Keratinocyte (primary cell): Measurements from ENCODE around the gene THOC2. TPM values are rescaled to one million over a fixed set of nuclear protein-coding genes. Genes with fewer than 3 reads are reported as not detected.

Source experiments
- DNase-seq: peaks from one replicate; pipeline ENCODE4 v3.0.0-alpha.2; 2011; ENCODE audit warnings: low read depth, missing footprints, low spot score
- FAIRE-seq: peaks from 2 replicates; lab custom pipeline; 2011; peaks lifted over from hg19 to GRCh38; lab: Jason Lieb, UNC
- H2AFZ ChIP-seq: 2 replicates; pipeline ENCODE4 v1.6.0; 2012; ENCODE audit warnings: low read length, control low read depth, inconsistent platforms; ENCODE audit not compliant: control insufficient read depth
- H3K27ac ChIP-seq: 2 replicates; pipeline ENCODE4 v1.5.1; 2011; ENCODE audit warnings: low read length; ENCODE audit not compliant: control insufficient read depth, insufficient read depth
- H3K27me3 ChIP-seq: 3 replicates; pipeline ENCODE4 v1.6.0; 2011; ENCODE audit warnings: low read length; ENCODE audit not compliant: control insufficient read depth, insufficient read depth; ENCODE audit errors: extremely low read depth
- H3K36me3 ChIP-seq, 2 experiments: 2 replicates in 1 of 2; 3 replicates in 1 of 2; pipeline ENCODE4 v1.5.1; 2011; ENCODE audit warnings: low read length in 2 of 2, mild to moderate bottlenecking in 1 of 2; ENCODE audit not compliant: control insufficient read depth in 2 of 2, insufficient read depth in 2 of 2; ENCODE audit errors: extremely low read depth in 1 of 2
- H3K4me1 ChIP-seq: 3 replicates; pipeline ENCODE4 v1.5.1; 2011; ENCODE audit warnings: low read length; ENCODE audit not compliant: control insufficient read depth, insufficient read depth; ENCODE audit errors: extremely low read depth
- H3K4me2 ChIP-seq: 3 replicates; pipeline ENCODE4 v1.6.0; 2011; ENCODE audit warnings: low read depth, low read length; ENCODE audit not compliant: control insufficient read depth, insufficient read depth; ENCODE audit errors: extremely low read depth
- H3K4me3 ChIP-seq, 3 experiments: fragments of 200-600 bp in 1 of 3; sonication (generic) in 1 of 3; 2 replicates in 2 of 3; 3 replicates in 1 of 3; pipeline ENCODE4 v1.5.1; 2011 to 2016; ENCODE audit warnings: low read length in 3 of 3, mild to moderate bottlenecking in 3 of 3, control low read depth in 2 of 3, inconsistent platforms in 1 of 3, low read depth in 1 of 3, mixed read lengths in 1 of 3, mixed run types in 1 of 3, moderate library complexity in 1 of 3; ENCODE audit not compliant: control insufficient read depth in 2 of 3, insufficient read depth in 2 of 3; ENCODE audit errors: extremely low read depth in 1 of 3
- H3K79me2 ChIP-seq: 2 replicates; pipeline ENCODE4 v1.6.0; 2012; ENCODE audit warnings: low read length; ENCODE audit not compliant: control insufficient read depth, insufficient read depth
- H3K9ac ChIP-seq: 3 replicates; pipeline ENCODE4 v1.6.0; 2011; ENCODE audit warnings: low read length; ENCODE audit not compliant: control insufficient read depth, insufficient read depth; ENCODE audit errors: extremely low read depth
- H3K9me1 ChIP-seq: 3 replicates; pipeline ENCODE4 v1.6.0; 2011; ENCODE audit warnings: low read length; ENCODE audit not compliant: control insufficient read depth, insufficient read depth; ENCODE audit errors: extremely low read depth
- H3K9me3 ChIP-seq: 2 replicates; pipeline ENCODE4 v1.5.1; 2012; ENCODE audit warnings: low read depth, low read length; ENCODE audit not compliant: control insufficient read depth
- H4K20me1 ChIP-seq: 3 replicates; pipeline ENCODE4 v1.6.0; 2011; ENCODE audit warnings: low read length; ENCODE audit not compliant: control insufficient read depth, insufficient read depth; ENCODE audit errors: extremely low read depth
- CTCF ChIP-seq, 3 experiments: IDR thresholded peaks in 1 of 3; conservative IDR thresholded peaks in 1 of 3; optimal IDR thresholded peaks in 1 of 3; 2 replicates in 2 of 3; 3 replicates in 1 of 3; pipeline versions ENCODE3 to v1.5.1; 2011; ENCODE audit warnings: low read length in 3 of 3, mild to moderate bottlenecking in 3 of 3, moderate library complexity in 2 of 3, control low read depth in 1 of 3, inconsistent platforms in 1 of 3; ENCODE audit not compliant: insufficient read depth in 2 of 3; ENCODE audit errors: extremely low read depth in 1 of 3
- EZH2 ChIP-seq: IDR thresholded peaks from one replicate; pipeline ENCODE4 v1.6.1; 2012; ENCODE audit warnings: inconsistent platforms, mild to moderate bottlenecking, low read length, moderate library complexity
- dilution Hi-C: fragments of 300-500 bp; cut with MboI; formaldehyde crosslinking; loops from one replicate; pipeline ENCODE4 v1.7.0; 2020; ENCODE audit warnings: low sequenced_read_pairs; ENCODE audit not compliant: extremely low pct_ligation_motif_present
- polyA plus RNA-seq, 5 experiments: library from polyadenylated mRNA; depleted of rRNA in 3 of 5; stranded (reverse) in 3 of 5; stranded (forward) in 1 of 5; unstranded in 1 of 5; fragments of >200 nt; gene quantifications; 1 replicate in 1 of 5; 2 replicates in 3 of 5; 3 replicates in 1 of 5; pipeline versions ENCODE4 v1.2.1 to v1.2.3, GENCODE V29; 2011 to 2012; ENCODE audit warnings: missing spikeins in 2 of 5, low read depth in 1 of 5, low replicate concordance in 1 of 5

THOC2 gene
- polyA plus RNA-seq, 1 donor (not counting 4 experiments of a cell fraction or from before 2014, with no cell fraction given): 61.1 TPM

- H3K9me1 ChIP-seq: no peaks in the 10 kb centered on the region
- TF ChIP-seq EZH2 (no peak), CTCF (optimal IDR thresholded peaks at IDR 0.05 in 1 of 3, IDR thresholded peaks at IDR 0.05 in 1 of 3, conservative IDR thresholded peaks at IDR 0.05 in 1 of 3; ENCODE audit: extremely low read depth in 1 of 3, insufficient read depth in 2 of 3, low read length in 3 of 3) (no peak)
- no peaks in the 10 kb centered on the region for H3K27me3 ChIP-seq
- no peaks in the 10 kb centered on the region for H3K9me3 ChIP-seq
- H3K4me2 ChIP-seq: no peak overlapping the region
- no peak for DNase-seq
- no peaks in the 10 kb centered on the region for H3K4me1 ChIP-seq
- no peaks in the 10 kb centered on the region for H3K79me2 ChIP-seq
- dilution Hi-C loops: no loop called here
- FAIRE-seq: no peak
- no peak overlapping the region for H3K27ac ChIP-seq
- no peaks in the 10 kb centered on the region for H4K20me1 ChIP-seq
- no peak overlapping the region for H3K4me3 ChIP-seq
- H2AFZ ChIP-seq: no peak overlapping the region
- no peak overlapping the region for H3K9ac ChIP-seq
- no peaks in the 10 kb centered on the region for H3K36me3 ChIP-seq
Observed at GRCh38 chrX:123625477-123625876, 107.4 kb downstream of the THOC2 start.

- H3K4me3 ChIP-seq: no peak overlapping the region
- H3K79me2 ChIP-seq: no peaks in the 10 kb centered on the region
- dilution Hi-C loops: no loop called here
- no peak overlapping the region for H3K4me2 ChIP-seq
- H3K9me3 ChIP-seq: no peaks in the 10 kb centered on the region
- H3K36me3 ChIP-seq: no peaks in the 10 kb centered on the region
- no peaks in the 10 kb centered on the region for H4K20me1 ChIP-seq
- no peaks in the 10 kb centered on the region for H3K27me3 ChIP-seq
- no peak for TF ChIP-seq CTCF (optimal IDR thresholded peaks at IDR 0.05 in 1 of 3, IDR thresholded peaks at IDR 0.05 in 1 of 3, conservative IDR thresholded peaks at IDR 0.05 in 1 of 3; ENCODE audit: extremely low read depth in 1 of 3, insufficient read depth in 2 of 3, low read length in 3 of 3)
- TF ChIP-seq EZH2: no peak
- no peak overlapping the region for H3K27ac ChIP-seq
- H3K9me1 ChIP-seq: no peaks in the 10 kb centered on the region
- no peaks in the 10 kb centered on the region for H3K4me1 ChIP-seq
- H3K9ac ChIP-seq: no peak overlapping the region
- H2AFZ ChIP-seq: no peak overlapping the region
- FAIRE-seq (no peak), DNase-seq (no peak)
Observed at GRCh38 chrX:123617007-123617406, 115.8 kb downstream of the THOC2 start.
